ENCODE results near the gene RNF166.

The RNF166 gene

GRCh38 chr16:88654363-88655052 is 51.7 kb downstream of the RNF166 start:
- H3K36me3 Mint-ChIP-seq = peaks cover 78% of the 10 kb centered on the region
- peak overlapping the region; percentile 83 for H3K27ac Mint-ChIP-seq
- H3K9me3 Mint-ChIP-seq = no peaks in the 10 kb centered on the region
- H3K4me3 Mint-ChIP-seq = no peak overlapping the region
- DNase-seq (ENCODE audit: low spot score in 2 of 2) (no peak), ATAC-seq (no peak)
- peaks cover 41% of the 10 kb centered on the region for H3K4me1 Mint-ChIP-seq

- Mint-ChIP-seq H3K36me3 (peaks cover 81% of the 10 kb centered on the region), H3K4me3 (no peak overlapping the region), H3K4me1 (peaks cover 43% of the 10 kb centered on the region), H3K9me3 (no peaks in the 10 kb centered on the region), H3K27ac (peak overlapping the region; percentile 74)
- ATAC-seq (no peak), DNase-seq (ENCODE audit: low spot score in 2 of 2) (no peak)
Measured at GRCh38 chr16:88653596-88654362, 52.4 kb downstream of the RNF166 start.

DNA sequence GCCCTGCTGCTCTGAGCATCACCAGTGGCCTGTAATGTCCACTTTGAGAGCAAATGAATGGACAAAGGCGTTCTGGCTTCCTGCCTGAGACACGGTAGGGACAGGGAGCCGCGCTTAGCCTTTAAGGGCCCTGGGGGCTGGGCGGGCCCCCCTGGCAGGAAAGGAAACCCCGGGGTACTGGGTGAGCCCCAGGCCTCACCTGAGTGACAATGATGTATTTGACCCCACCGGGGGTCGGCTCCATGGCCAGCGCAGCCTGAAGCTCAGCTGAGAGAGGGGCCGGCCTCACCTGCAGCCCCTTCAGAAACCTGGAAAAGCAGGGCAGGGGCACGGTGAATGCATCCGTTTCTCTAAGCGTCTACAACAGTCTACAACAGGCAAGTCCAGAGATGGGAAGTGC is 53.1 kb downstream of the RNF166 start:
- Mint-ChIP-seq H3K27ac (peak overlapping the region; percentile 74), H3K4me1 (peaks cover 41% of the 10 kb centered on the region), H3K4me3 (no peak overlapping the region), H3K9me3 (no peaks in the 10 kb centered on the region), H3K36me3 (peaks cover 81% of the 10 kb centered on the region)
- DNase-seq (ENCODE audit: low spot score in 2 of 2) (no peak), ATAC-seq (no peak)

- Mint-ChIP-seq H3K27ac (peak overlapping the region; percentile 74), H3K4me3 (no peak overlapping the region)
- no peak for ATAC-seq
Measured at GRCh38 chr16:88652762-88653063, 53.5 kb downstream of the RNF166 start.

DNA sequence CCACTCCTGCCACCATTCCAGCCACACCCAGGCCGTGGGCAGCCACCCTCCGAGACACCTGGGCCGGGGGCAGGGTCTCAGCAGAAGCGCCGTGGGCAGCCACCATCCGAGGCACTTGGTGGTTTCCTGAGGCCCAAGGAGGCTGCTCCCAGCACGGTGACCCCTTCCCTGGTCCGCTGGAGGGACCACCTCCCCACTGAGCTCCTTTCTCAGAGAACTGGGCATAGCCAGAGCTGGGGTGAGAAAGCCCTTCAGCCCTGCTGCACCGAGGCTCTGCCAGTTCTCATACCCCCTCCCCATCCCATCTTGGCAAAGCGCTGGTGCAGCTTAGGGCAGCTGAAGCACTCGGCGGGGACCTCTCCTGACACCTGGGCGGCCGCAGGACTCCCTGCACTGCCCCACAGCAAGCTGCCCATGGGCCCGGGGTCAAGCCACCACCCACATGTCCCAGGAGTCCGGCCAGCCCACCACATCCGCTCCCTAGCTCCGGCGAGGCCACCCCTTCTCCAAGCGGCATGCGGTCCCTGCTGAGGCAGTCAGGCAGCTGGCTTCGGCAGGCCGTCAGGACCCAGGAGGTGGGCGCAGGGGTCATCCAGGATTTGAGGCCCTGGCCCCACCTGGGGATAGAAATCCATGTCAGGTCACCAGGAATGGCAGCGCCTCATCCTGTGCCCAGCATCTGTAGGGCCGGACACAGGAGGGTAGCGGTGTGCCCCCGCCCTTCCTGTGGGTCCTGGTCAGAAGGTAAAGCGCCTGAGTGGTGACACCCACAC is 54.0 kb downstream of the RNF166 start:
- peaks cover 73% of the 10 kb centered on the region for H3K36me3 Mint-ChIP-seq
- ATAC-seq = no peak
- H3K27ac Mint-ChIP-seq = peak overlapping the region; percentile 95
- peak overlapping the region; percentile 84 for H3K4me3 Mint-ChIP-seq
- peaks cover 41% of the 10 kb centered on the region for H3K4me1 Mint-ChIP-seq
- no peaks in the 10 kb centered on the region for H3K9me3 Mint-ChIP-seq
- no peak for DNase-seq (ENCODE audit: low spot score in 2 of 2)

More at GRCh38 chr16:88652762-88653063, 53.5 kb downstream of the RNF166 start:
- H3K9me3 Mint-ChIP-seq = no peaks in the 10 kb centered on the region
- peaks cover 41% of the 10 kb centered on the region for H3K4me1 Mint-ChIP-seq
- peaks cover 77% of the 10 kb centered on the region for H3K36me3 Mint-ChIP-seq
- no peak for DNase-seq (ENCODE audit: low spot score in 2 of 2)

- peak overlapping the region; percentile 84 for H3K4me3 Mint-ChIP-seq
- H3K9me3 Mint-ChIP-seq = no peaks in the 10 kb centered on the region
- peak; percentile 68 to 93 for DNase-seq (ENCODE audit: low spot score in 2 of 2)
- peaks cover 73% of the 10 kb centered on the region for H3K36me3 Mint-ChIP-seq
- H3K27ac Mint-ChIP-seq = peak overlapping the region; percentile 95
- ATAC-seq = peak; percentile 92
- H3K4me1 Mint-ChIP-seq = peaks cover 41% of the 10 kb centered on the region
Measured at GRCh38 chr16:88651276-88651988, 54.8 kb downstream of the RNF166 start.

DNA sequence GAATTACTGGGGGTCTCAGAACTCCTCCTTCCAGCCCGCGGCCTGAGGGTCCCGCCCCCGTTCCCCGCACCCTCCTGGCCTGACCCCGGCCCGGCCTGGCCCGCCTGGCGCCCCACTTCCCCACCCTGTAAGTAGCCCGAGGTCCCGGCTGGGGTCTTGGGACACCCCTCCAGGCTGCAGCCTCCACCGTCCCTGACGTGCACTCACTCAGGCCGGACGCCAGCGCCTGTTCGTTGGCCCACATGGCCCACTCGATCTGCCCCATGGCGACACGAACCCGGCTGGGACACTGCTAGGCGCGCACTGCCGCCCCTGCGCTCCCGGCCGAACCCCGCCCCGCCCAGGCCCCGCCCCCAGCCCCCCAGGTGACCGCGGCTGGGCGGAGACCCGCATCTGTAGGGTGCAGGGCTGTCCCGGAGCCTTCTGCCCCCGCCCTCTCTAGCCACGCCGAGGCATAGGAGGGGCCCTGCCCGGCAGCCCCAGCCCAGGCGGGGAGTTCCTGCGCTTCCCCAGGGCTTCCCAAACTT is 55.4 kb downstream of the RNF166 start, which contains the start of gene CYBA:
TSS of gene CYBA (minus strand) at position 305 of the 527 bp plus-strand sequence. CDS start at position 265, 40 bp downstream.
- H3K9me3 Mint-ChIP-seq = no peaks in the 10 kb centered on the region
- peaks cover 41% of the 10 kb centered on the region for H3K4me1 Mint-ChIP-seq
- ATAC-seq = peak; percentile 91

GRCh38 chr16:88649924-88650748 is 56.1 kb downstream of the RNF166 start:
- Mint-ChIP-seq H3K4me1 (peaks cover 44% of the 10 kb centered on the region), H3K4me3 (peak overlapping the region; percentile 84), H3K27ac (peak overlapping the region; percentile 95), H3K9me3 (no peaks in the 10 kb centered on the region), H3K36me3 (peaks cover 76% of the 10 kb centered on the region)
- ATAC-seq (no peak), DNase-seq (ENCODE audit: low spot score in 2 of 2) (peak in 1 of 2 donors; percentile 79)

More for the DNA sequence above, 55.4 kb downstream of the RNF166 start, which contains the start of gene CYBA:
- peaks cover 73% of the 10 kb centered on the region for H3K36me3 Mint-ChIP-seq
- H3K4me3 Mint-ChIP-seq = peak within 1 kb of the TSS; percentile 84
- peak within 1 kb of the TSS; percentile 95 for H3K27ac Mint-ChIP-seq
- peak in 1 of 2 donors; percentile 83 for DNase-seq (ENCODE audit: low spot score in 2 of 2)

- Mint-ChIP-seq H3K4me1 (peaks cover 47% of the 10 kb centered on the region), H3K27ac (peak overlapping the region; percentile 95)
- DNase-seq (ENCODE audit: low spot score in 2 of 2) = no peak
Measured at GRCh38 chr16:88649195-88649923, 56.8 kb downstream of the RNF166 start.

GRCh38 chr16:88647178-88648070 is 58.8 kb downstream of the RNF166 start:
- DNase-seq (ENCODE audit: low spot score in 2 of 2) (no peak), ATAC-seq (no peak)
- Mint-ChIP-seq H3K36me3 (peaks cover 80% of the 10 kb centered on the region), H3K4me3 (no peak overlapping the region), H3K4me1 (peaks cover 40% of the 10 kb centered on the region), H3K27ac (no peak overlapping the region), H3K9me3 (no peaks in the 10 kb centered on the region)

More at GRCh38 chr16:88649195-88649923, 56.8 kb downstream of the RNF166 start:
- Mint-ChIP-seq H3K4me3 (peak overlapping the region; percentile 84), H3K9me3 (no peaks in the 10 kb centered on the region), H3K36me3 (peaks cover 77% of the 10 kb centered on the region)
- no peak for ATAC-seq

Measured in stimulated activated effector memory CD8-positive, alpha-beta T cell treated with anti-CD3 and anti-CD28 coated beads, Interleukin-12 subunit alpha, Interleukin-12 subunit beta, amount 100 ng/mL, for 72 hours (primary cell).